ENCODE measurements around the gene UTRN.

- TF ChIP-seq CTCF (IDR thresholded peaks at IDR 0.05) = no peak
- no peak for TF ChIP-seq ZFX (IDR thresholded peaks at IDR 0.05; ENCODE audit: borderline replicate concordance)
Observed at GRCh38 chr6:144250276-144250675, 34.9 kb upstream of the UTRN start.
